Spleen (tissue), 7 donors: ENCODE data around the gene ADD2.

Experiments
- POLR2A ChIP-seq, 3 donors: fragments of 450-650 bp; IDR thresholded peaks; one replicate each; pipeline ENCODE4 v1.5.1; 2017; ENCODE audit warnings: antibody characterized with exemption in 3 of 3, mild to moderate bottlenecking in 1 of 3
- POLR2AphosphoS5 ChIP-seq, 3 donors: sonication (generic); formaldehyde crosslinking; IDR thresholded peaks; one replicate each; pipeline ENCODE4 v1.5.1; 2017; ENCODE audit warnings: antibody characterized with exemption in 3 of 3
- TF ChIP-seq, protein P1 (sequence below), 11 experiments: fragments of 200-600 bp in 7 of 11; fragments of 450-650 bp in 4 of 11; sonication (generic) in 4 of 11; IDR thresholded peaks in 8 of 11; conservative IDR thresholded peaks in 3 of 11; 1 replicate in 7 of 11; 2 replicates in 4 of 11; pipeline versions ENCODE4 v1.4.0 to v1.8.0; 2016 to 2021; ENCODE audit warnings: antibody characterized with exemption in 11 of 11, inconsistent platforms in 4 of 11, mild to moderate bottlenecking in 1 of 11
- donor health status: DM: no; HTN: no; CAD: no; lungs with moderate emphysema.
- donor health status: DM: no; HTN: no; CAD: no.
- donor health status: DM: no; HTN: no; CAD: no.

DNA sequence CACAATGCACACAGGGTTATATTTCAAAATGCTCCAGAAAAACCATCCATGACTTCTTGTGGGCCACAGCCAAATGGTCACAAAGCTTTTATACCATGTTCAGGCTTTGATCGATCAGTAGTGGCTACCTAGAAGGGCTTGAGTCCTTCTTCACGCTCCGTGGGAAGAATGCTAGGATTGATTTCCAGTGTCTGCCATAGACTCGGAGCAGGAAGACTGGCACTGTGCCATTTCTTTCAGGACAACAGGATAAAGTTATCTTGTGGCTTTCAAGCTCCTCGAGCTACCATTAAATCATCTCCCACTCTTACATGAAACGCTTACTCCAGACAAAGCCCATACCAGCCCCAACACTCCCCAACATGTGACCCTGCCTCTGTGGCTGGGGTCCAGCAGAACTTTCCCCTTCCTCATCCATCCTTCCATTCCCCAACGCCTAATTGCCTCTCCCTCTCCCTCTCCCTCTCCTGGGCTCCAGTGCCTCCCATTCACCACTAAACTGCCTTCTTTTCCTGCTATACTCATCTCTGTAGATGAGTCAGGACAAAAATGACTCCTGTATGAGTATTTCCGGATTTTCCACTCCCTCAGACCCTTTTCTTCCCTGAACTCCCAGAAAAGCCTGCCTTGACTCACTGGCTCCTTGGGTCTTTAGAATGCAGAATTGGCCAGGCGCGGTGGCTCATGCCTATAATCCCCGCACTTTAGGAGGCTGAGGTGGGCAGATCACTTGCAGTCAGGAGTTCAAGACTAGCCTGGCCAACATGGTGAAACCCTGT is 40.9 kb downstream of the ADD2 start:
- TF ChIP-seq, protein P1, sequence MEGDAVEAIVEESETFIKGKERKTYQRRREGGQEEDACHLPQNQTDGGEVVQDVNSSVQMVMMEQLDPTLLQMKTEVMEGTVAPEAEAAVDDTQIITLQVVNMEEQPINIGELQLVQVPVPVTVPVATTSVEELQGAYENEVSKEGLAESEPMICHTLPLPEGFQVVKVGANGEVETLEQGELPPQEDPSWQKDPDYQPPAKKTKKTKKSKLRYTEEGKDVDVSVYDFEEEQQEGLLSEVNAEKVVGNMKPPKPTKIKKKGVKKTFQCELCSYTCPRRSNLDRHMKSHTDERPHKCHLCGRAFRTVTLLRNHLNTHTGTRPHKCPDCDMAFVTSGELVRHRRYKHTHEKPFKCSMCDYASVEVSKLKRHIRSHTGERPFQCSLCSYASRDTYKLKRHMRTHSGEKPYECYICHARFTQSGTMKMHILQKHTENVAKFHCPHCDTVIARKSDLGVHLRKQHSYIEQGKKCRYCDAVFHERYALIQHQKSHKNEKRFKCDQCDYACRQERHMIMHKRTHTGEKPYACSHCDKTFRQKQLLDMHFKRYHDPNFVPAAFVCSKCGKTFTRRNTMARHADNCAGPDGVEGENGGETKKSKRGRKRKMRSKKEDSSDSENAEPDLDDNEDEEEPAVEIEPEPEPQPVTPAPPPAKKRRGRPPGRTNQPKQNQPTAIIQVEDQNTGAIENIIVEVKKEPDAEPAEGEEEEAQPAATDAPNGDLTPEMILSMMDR (IDR thresholded peaks at IDR 0.05 in 8 of 11, conservative IDR thresholded peaks at IDR 0.05 in 3 of 11): no peak
- TF ChIP-seq POLR2A (IDR thresholded peaks at IDR 0.05) (no peak), POLR2AphosphoS5 (IDR thresholded peaks at IDR 0.05) (no peak)
